ENCODE results near the gene MRPS26. TPM values are rescaled to one million over a fixed set of nuclear protein-coding genes. Genes with fewer than 3 reads are reported as not detected.

MRPS26 gene
- total RNA-seq, 1 donor from 2014 or later, result 106 TPM

GRCh38 chr20:3084986-3085360 lies 39.1 kb downstream of the MRPS26 start:
- intact Hi-C loops (cut with micrococcal nuclease), result no loop called here
- Mint-ChIP-seq H3K4me3 (no peak overlapping the region), H3K36me3 (ENCODE audit: low read depth) (no peaks in the 10 kb centered on the region), H3K27ac (no peak overlapping the region), H3K4me1 (ENCODE audit: low read depth) (no peaks in the 10 kb centered on the region), H3K27me3 (ENCODE audit: insufficient read depth) (peaks cover 50% of the 10 kb centered on the region), H3K9me3 (no peaks in the 10 kb centered on the region)
- DNase-seq (ENCODE audit: low spot score), result no peak

GRCh38 chr20:3085571-3086072 lies 39.8 kb downstream of the MRPS26 start:
- H3K4me1 Mint-ChIP-seq (ENCODE audit: low read depth), result peaks cover 5% of the 10 kb centered on the region
- H3K36me3 Mint-ChIP-seq (ENCODE audit: low read depth), result no peaks in the 10 kb centered on the region
- no peaks in the 10 kb centered on the region for H3K9me3 Mint-ChIP-seq
- peaks cover 48% of the 10 kb centered on the region for H3K27me3 Mint-ChIP-seq (ENCODE audit: insufficient read depth)
- H3K4me3 Mint-ChIP-seq, result no peak overlapping the region
- DNase-seq (ENCODE audit: low spot score), result no peak
- no peak overlapping the region for H3K27ac Mint-ChIP-seq
- intact Hi-C loops (cut with micrococcal nuclease), result no loop called here

GRCh38 chr20:3088031-3088430 lies 42.2 kb downstream of the MRPS26 start:
- intact Hi-C loops (cut with micrococcal nuclease), result no loop called here
- no peak overlapping the region for H3K4me3 Mint-ChIP-seq
- peaks cover 2% of the 10 kb centered on the region for H3K36me3 Mint-ChIP-seq (ENCODE audit: low read depth)
- no peaks in the 10 kb centered on the region for H3K9me3 Mint-ChIP-seq
- H3K27ac Mint-ChIP-seq, result no peak overlapping the region
- peaks cover 11% of the 10 kb centered on the region for H3K4me1 Mint-ChIP-seq (ENCODE audit: low read depth)
- no peak for DNase-seq (ENCODE audit: low spot score)
- H3K27me3 Mint-ChIP-seq (ENCODE audit: insufficient read depth), result peaks cover 45% of the 10 kb centered on the region

- intact Hi-C loops (cut with micrococcal nuclease), result no loop called here
- Mint-ChIP-seq H3K4me3 (no peak overlapping the region), H3K9me3 (no peaks in the 10 kb centered on the region), H3K27me3 (ENCODE audit: insufficient read depth) (peaks cover 32% of the 10 kb centered on the region), H3K36me3 (ENCODE audit: low read depth) (peaks cover 2% of the 10 kb centered on the region), H3K4me1 (ENCODE audit: low read depth) (peaks cover 11% of the 10 kb centered on the region), H3K27ac (no peak overlapping the region)
- no peak for DNase-seq (ENCODE audit: low spot score)
Measured at GRCh38 chr20:3090565-3090964, 44.7 kb downstream of the MRPS26 start.

GRCh38 chr20:3092611-3093379 lies 46.9 kb downstream of the MRPS26 start:
- Mint-ChIP-seq H3K4me1 (ENCODE audit: low read depth) (peaks cover 11% of the 10 kb centered on the region), H3K27ac (peak overlapping the region; percentile 83), H3K4me3 (peak overlapping the region; percentile 85), H3K27me3 (ENCODE audit: insufficient read depth) (peaks cover 34% of the 10 kb centered on the region), H3K36me3 (ENCODE audit: low read depth) (peaks cover 2% of the 10 kb centered on the region), H3K9me3 (no peaks in the 10 kb centered on the region)
- no peak for DNase-seq (ENCODE audit: low spot score)
- intact Hi-C loops (cut with micrococcal nuclease), result loop anchor here (2.0 kb wide), 1 partner anchor 38 kb away; no protein-coding TSS in a partner anchor

- H3K4me1 Mint-ChIP-seq (ENCODE audit: low read depth), result peaks cover 11% of the 10 kb centered on the region
- no peak for DNase-seq (ENCODE audit: low spot score)
- intact Hi-C loops (cut with micrococcal nuclease), result loop anchor here (2.0 kb wide), 1 partner anchor 39 kb away; no protein-coding TSS in a partner anchor
- H3K9me3 Mint-ChIP-seq, result no peaks in the 10 kb centered on the region
- no peak overlapping the region for H3K4me3 Mint-ChIP-seq
- no peak overlapping the region for H3K27ac Mint-ChIP-seq
- peaks cover 37% of the 10 kb centered on the region for H3K27me3 Mint-ChIP-seq (ENCODE audit: insufficient read depth)
- peaks cover 2% of the 10 kb centered on the region for H3K36me3 Mint-ChIP-seq (ENCODE audit: low read depth)
Measured at GRCh38 chr20:3093861-3094361, 48.1 kb downstream of the MRPS26 start.

- DNase-seq (ENCODE audit: low spot score), result no peak
- no peaks in the 10 kb centered on the region for H3K9me3 Mint-ChIP-seq
- peaks cover 31% of the 10 kb centered on the region for H3K27me3 Mint-ChIP-seq (ENCODE audit: insufficient read depth)
- H3K36me3 Mint-ChIP-seq (ENCODE audit: low read depth), result peaks cover 2% of the 10 kb centered on the region
- intact Hi-C loops (cut with micrococcal nuclease), result no loop called here
- H3K27ac Mint-ChIP-seq, result no peak overlapping the region
- peaks cover 11% of the 10 kb centered on the region for H3K4me1 Mint-ChIP-seq (ENCODE audit: low read depth)
- H3K4me3 Mint-ChIP-seq, result no peak overlapping the region
Measured at GRCh38 chr20:3094848-3095629, 49.2 kb downstream of the MRPS26 start.

Other genes starting within 250 kb of the MRPS26 start
- gene CPXM1, start 245.4 kb upstream of the MRPS26 start, total RNA-seq, result 0.31 and 0.76 TPM in 2 replicates
- gene C20orf141, start 231.1 kb upstream of the MRPS26 start, total RNA-seq, result not detected in 2 replicates
- gene TMEM239, start 229.7 kb upstream of the MRPS26 start, total RNA-seq, result not detected in 2 replicates
- 24.0 and 27.9 TPM in 2 replicates for gene PCED1A, start 205.4 kb upstream of the MRPS26 start, total RNA-seq
- 46.0 and 48.9 TPM in 2 replicates for gene VPS16, start 205.3 kb upstream of the MRPS26 start, total RNA-seq
- gene PTPRA, start 172.6 kb upstream of the MRPS26 start, total RNA-seq, result 64.0 and 67.5 TPM in 2 replicates
- 2.1 and 2.3 TPM in 2 replicates for gene GNRH2, start 2.4 kb upstream of the MRPS26 start, total RNA-seq
- gene OXT, start 25.6 kb downstream of the MRPS26 start, total RNA-seq, result not detected in 2 replicates
- gene AVP, start 38.7 kb downstream of the MRPS26 start, total RNA-seq, result not detected in 2 replicates
- gene FASTKD5, start 113.8 kb downstream of the MRPS26 start, total RNA-seq, result 25.4 TPM in 2 replicates
- 5.9 and 7.7 TPM in 2 replicates for gene UBOX5, start 113.8 kb downstream of the MRPS26 start, total RNA-seq
- 0.54 and 0.78 TPM in 2 replicates for gene LZTS3, start 127.5 kb downstream of the MRPS26 start, total RNA-seq
- gene DDRGK1, start 158.6 kb downstream of the MRPS26 start, total RNA-seq, result 67.5 and 72.3 TPM in 2 replicates
- gene ITPA, start 163.4 kb downstream of the MRPS26 start, total RNA-seq, result 93.3 and 96.0 TPM in 2 replicates
- 3.2 and 3.3 TPM in 2 replicates for gene SLC4A11, start 193.1 kb downstream of the MRPS26 start, total RNA-seq

Data from activated T-helper 1 cell treated with anti-CD3 and anti-CD28 coated beads, Interleukin-12 subunit alpha, Interleukin-12 subunit beta, Interleukin-2, Interleukin-4 antibody, amounts not matched to agents 30 ng/mL and 10 ng/mL and 1 ng/mL, durations not matched to agents 14 hours and 24 hours and 36 hours (primary cell).